Lower leg skin (tissue), 3 donors: ENCODE data around the gene C1orf115.
"Not testable (repeated sequence)": the region's sequence is repeated elsewhere in the genome, so short reads cannot be mapped to it uniquely, and the experiment has no call there.

Experiments used
- POLR2A ChIP-seq, 2 donors: fragments of 450-650 bp; IDR thresholded peaks; one replicate each; pipeline ENCODE4 v1.6.1; 2016 to 2017; ENCODE audit warnings: antibody characterized with exemption in 2 of 2, mild to moderate bottlenecking in 1 of 2, moderate library complexity in 1 of 2
- TF ChIP-seq, protein P1 (sequence below), 3 donors: fragments of 450-650 bp; IDR thresholded peaks; one replicate each; pipeline ENCODE4 v1.5.1; 2016; ENCODE audit warnings: antibody characterized with exemption in 3 of 3, mild to moderate bottlenecking in 3 of 3, moderate library complexity in 2 of 3

DNA sequence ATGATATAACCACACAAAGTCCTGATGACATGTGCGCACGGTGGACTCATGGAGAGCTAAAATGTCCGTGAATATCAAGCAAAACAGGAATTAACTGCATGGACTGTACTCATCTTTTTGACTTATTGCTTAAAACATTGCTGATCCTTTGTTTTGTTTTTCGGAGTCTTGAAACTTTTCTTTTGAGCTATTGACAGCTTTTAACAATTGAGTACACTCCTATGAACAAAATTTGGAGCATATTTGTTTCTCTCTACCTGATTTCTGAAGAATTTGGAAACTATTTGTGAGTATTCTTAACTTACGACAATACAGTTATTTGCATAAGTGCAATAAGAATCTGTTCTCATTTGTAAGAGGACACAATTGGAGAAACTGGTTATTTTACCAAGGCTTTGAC lies 25.8 kb downstream of the C1orf115 start:
- TF ChIP-seq, protein P1, sequence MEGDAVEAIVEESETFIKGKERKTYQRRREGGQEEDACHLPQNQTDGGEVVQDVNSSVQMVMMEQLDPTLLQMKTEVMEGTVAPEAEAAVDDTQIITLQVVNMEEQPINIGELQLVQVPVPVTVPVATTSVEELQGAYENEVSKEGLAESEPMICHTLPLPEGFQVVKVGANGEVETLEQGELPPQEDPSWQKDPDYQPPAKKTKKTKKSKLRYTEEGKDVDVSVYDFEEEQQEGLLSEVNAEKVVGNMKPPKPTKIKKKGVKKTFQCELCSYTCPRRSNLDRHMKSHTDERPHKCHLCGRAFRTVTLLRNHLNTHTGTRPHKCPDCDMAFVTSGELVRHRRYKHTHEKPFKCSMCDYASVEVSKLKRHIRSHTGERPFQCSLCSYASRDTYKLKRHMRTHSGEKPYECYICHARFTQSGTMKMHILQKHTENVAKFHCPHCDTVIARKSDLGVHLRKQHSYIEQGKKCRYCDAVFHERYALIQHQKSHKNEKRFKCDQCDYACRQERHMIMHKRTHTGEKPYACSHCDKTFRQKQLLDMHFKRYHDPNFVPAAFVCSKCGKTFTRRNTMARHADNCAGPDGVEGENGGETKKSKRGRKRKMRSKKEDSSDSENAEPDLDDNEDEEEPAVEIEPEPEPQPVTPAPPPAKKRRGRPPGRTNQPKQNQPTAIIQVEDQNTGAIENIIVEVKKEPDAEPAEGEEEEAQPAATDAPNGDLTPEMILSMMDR (IDR thresholded peaks at IDR 0.05): not testable (repeated sequence)
- TF ChIP-seq POLR2A (IDR thresholded peaks at IDR 0.05): not testable (repeated sequence)
